Nephron progenitor cell (in vitro differentiated cells): ENCODE data around the gene DNM1.

Source experiments
- DNase-seq: peaks from one replicate; pipeline ENCODE4 v3.0.0; 2021
- H3K27ac Mint-ChIP-seq: 2 replicates; pipeline ENCODE4 v1.8.0; 2021; ENCODE audit warnings: mild to moderate bottlenecking, moderate library complexity, mixed read lengths
- H3K27me3 Mint-ChIP-seq: 2 replicates; pipeline ENCODE4 v1.8.0; 2021; ENCODE audit warnings: mild to moderate bottlenecking, low read depth, mixed read lengths; ENCODE audit not compliant: poor library complexity
- H3K36me3 Mint-ChIP-seq: 2 replicates; pipeline ENCODE4 v1.8.0; 2021; ENCODE audit warnings: low read depth, mixed read lengths
- H3K4me1 Mint-ChIP-seq: 2 replicates; pipeline ENCODE4 v1.8.0; 2021; ENCODE audit warnings: mixed read lengths
- H3K4me3 Mint-ChIP-seq: 2 replicates; pipeline ENCODE4 v1.8.0; 2021; ENCODE audit warnings: mild to moderate bottlenecking, moderate library complexity, mixed read lengths
- H3K9me3 Mint-ChIP-seq: 2 replicates; pipeline ENCODE4 v1.8.0; 2021; ENCODE audit warnings: mild to moderate bottlenecking, moderate library complexity, mixed read lengths
- TF ChIP-seq, protein P1 (sequence below): fragments of 200-600 bp; sonication (generic); IDR thresholded peaks from 2 replicates; pipeline ENCODE4 v1.5.0; 2021; ENCODE audit warnings: antibody characterized with exemption

Gene DNM1

DNA sequence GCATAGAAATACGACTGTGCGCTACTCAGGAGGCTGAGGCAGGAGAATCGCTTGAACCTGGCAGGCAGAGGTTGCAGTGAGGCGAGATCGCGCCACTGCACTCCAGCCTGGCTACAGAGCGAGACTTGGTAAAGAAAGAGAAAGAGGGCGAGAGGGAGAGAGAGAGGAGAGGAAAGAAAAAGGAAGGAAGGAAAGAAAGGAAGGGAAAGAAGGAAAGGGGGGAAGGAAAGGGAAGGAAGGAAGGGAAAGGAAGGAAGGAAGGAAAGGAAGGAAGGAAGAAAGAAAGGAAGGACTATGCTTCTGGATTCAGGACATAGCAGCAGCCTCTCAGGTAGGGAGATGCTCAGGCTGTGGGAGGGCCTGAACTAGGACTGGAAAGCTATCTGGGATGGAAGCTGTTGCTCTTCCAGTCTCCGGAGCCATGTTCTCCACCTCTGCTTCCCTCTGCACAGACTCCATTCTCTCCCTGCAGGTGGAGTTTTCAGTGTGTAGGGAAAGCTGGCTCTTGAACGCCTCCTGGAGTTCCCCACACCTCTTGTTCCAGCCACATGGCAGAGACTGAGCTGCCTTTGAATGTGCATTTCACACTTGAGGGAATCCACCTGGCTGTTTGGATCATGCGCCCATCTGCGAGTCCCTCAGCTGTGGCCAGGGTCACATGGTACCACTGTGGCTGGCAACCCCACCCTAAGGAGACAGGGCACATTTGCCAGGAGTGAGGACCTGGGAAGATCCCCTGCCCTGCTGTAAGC, 82.0 kb downstream of the DNM1 start:
- TF ChIP-seq, protein P1, sequence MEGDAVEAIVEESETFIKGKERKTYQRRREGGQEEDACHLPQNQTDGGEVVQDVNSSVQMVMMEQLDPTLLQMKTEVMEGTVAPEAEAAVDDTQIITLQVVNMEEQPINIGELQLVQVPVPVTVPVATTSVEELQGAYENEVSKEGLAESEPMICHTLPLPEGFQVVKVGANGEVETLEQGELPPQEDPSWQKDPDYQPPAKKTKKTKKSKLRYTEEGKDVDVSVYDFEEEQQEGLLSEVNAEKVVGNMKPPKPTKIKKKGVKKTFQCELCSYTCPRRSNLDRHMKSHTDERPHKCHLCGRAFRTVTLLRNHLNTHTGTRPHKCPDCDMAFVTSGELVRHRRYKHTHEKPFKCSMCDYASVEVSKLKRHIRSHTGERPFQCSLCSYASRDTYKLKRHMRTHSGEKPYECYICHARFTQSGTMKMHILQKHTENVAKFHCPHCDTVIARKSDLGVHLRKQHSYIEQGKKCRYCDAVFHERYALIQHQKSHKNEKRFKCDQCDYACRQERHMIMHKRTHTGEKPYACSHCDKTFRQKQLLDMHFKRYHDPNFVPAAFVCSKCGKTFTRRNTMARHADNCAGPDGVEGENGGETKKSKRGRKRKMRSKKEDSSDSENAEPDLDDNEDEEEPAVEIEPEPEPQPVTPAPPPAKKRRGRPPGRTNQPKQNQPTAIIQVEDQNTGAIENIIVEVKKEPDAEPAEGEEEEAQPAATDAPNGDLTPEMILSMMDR, result no peak
- Mint-ChIP-seq H3K9me3 (no peaks in the 10 kb centered on the region), H3K4me1 (peaks cover 28% of the 10 kb centered on the region), H3K4me3 (no peak overlapping the region), H3K27me3 (peaks cover 3% of the 10 kb centered on the region), H3K36me3 (peaks cover 27% of the 10 kb centered on the region), H3K27ac (peak overlapping the region; percentile 44)
- DNase-seq, result no peak

GRCh38 chr9:128286440-128286839, 83.3 kb downstream of the DNM1 start:
- no peak overlapping the region for H3K4me3 Mint-ChIP-seq
- H3K4me1 Mint-ChIP-seq, result peaks cover 17% of the 10 kb centered on the region
- TF ChIP-seq, protein P1, result no peak
- peaks cover 23% of the 10 kb centered on the region for H3K36me3 Mint-ChIP-seq
- no peak overlapping the region for H3K27ac Mint-ChIP-seq
- no peaks in the 10 kb centered on the region for H3K9me3 Mint-ChIP-seq
- peaks cover 3% of the 10 kb centered on the region for H3K27me3 Mint-ChIP-seq
- no peak for DNase-seq

DNA sequence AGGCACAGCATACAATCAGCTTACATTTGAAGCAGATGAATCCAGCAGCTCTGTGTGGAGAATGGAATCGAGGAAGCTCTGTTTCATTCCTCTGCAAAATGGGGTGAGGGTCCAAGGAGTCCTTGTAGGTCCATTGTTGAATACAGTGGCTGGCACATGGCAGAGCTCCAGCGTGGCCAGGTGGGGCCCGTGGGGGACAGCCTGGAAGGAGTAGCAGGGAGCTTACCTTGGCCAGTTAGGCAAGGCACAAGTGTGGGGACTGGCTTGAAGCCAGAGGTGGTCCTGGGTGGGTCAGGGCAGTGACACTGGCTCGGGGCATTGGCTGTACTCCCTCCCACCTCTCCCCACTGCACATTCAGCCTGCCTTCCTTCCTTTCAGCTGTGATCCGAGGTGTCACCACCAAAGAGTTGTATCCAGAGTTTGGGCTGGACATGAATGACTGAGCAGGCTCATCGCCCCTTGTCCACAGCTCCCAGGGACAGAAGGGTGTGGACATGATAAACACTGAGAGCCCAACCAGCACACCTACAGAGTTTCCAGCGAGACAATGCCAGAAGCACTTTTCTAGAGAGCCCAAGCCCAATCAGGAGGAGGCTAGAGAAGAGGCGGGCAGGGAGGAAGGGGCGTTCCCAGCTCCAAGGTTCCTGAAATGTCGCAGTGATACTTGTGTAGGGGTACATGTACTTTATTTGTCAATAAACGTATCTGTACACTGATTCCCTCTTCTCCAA, 85.3 kb downstream of the DNM1 start:
- H3K4me1 Mint-ChIP-seq, result peaks cover 14% of the 10 kb centered on the region
- H3K4me3 Mint-ChIP-seq, result no peak overlapping the region
- no peaks in the 10 kb centered on the region for H3K9me3 Mint-ChIP-seq
- H3K36me3 Mint-ChIP-seq, result peaks cover 24% of the 10 kb centered on the region
- peak overlapping the region; percentile 94 for H3K27ac Mint-ChIP-seq
- no peak for DNase-seq
- TF ChIP-seq, protein P1, result no peak
- peaks cover 3% of the 10 kb centered on the region for H3K27me3 Mint-ChIP-seq

GRCh38 chr9:128292009-128292408, 88.8 kb downstream of the DNM1 start:
- peaks cover 19% of the 10 kb centered on the region for H3K36me3 Mint-ChIP-seq
- H3K27me3 Mint-ChIP-seq, result peaks cover 3% of the 10 kb centered on the region
- H3K9me3 Mint-ChIP-seq, result no peaks in the 10 kb centered on the region
- no peak overlapping the region for H3K4me3 Mint-ChIP-seq
- TF ChIP-seq, protein P1, result no peak
- DNase-seq, result no peak
- peaks cover 28% of the 10 kb centered on the region for H3K4me1 Mint-ChIP-seq
- H3K27ac Mint-ChIP-seq, result no peak overlapping the region

GRCh38 chr9:128293091-128293490, 89.9 kb downstream of the DNM1 start:
- no peak overlapping the region for H3K4me3 Mint-ChIP-seq
- peaks cover 16% of the 10 kb centered on the region for H3K36me3 Mint-ChIP-seq
- no peak overlapping the region for H3K27ac Mint-ChIP-seq
- H3K4me1 Mint-ChIP-seq, result peaks cover 26% of the 10 kb centered on the region
- H3K9me3 Mint-ChIP-seq, result no peaks in the 10 kb centered on the region
- no peak for DNase-seq
- TF ChIP-seq, protein P1, result no peak
- H3K27me3 Mint-ChIP-seq, result peaks cover 3% of the 10 kb centered on the region
